ACC112 (cell line): ENCODE data around the gene LHFPL3.

ENCODE experiments used
- H2AFZ ChIP-seq: fragments of 200-600 bp; sonication (generic); one replicate; pipeline ENCODE4 v1.6.0; 2017; ENCODE audit warnings: antibody characterized with exemption, low read length; ENCODE audit not compliant: unreplicated experiment
- H3K27ac ChIP-seq: fragments of 200-600 bp; sonication (generic); 2 replicates; pipeline ENCODE4 v1.5.1; 2014; ENCODE audit warnings: low read depth, mild to moderate bottlenecking, antibody characterized with exemption, low read length, moderate library complexity
- H3K27me3 ChIP-seq: fragments of 200-600 bp; sonication (generic); 2 replicates; pipeline ENCODE4 v1.6.1; 2014; ENCODE audit warnings: mild to moderate bottlenecking, antibody characterized with exemption, low read length, moderate library complexity, mixed read lengths; ENCODE audit not compliant: insufficient read depth
- H3K36me3 ChIP-seq: fragments of 200-600 bp; sonication (generic); 2 replicates; pipeline ENCODE4 v1.6.1; 2016; ENCODE audit warnings: mild to moderate bottlenecking, antibody characterized with exemption, low read length, moderate library complexity, mixed read lengths; ENCODE audit not compliant: insufficient read depth
- H3K4me1 ChIP-seq: fragments of 200-600 bp; sonication (generic); one replicate; pipeline ENCODE4 v1.6.1; 2016; ENCODE audit warnings: low read length, mixed read lengths; ENCODE audit not compliant: insufficient read depth, unreplicated experiment, control insufficient read depth
- H3K4me3 ChIP-seq: fragments of 200-600 bp; sonication (generic); 2 replicates; pipeline ENCODE4 v1.5.1; 2014; ENCODE audit warnings: mild to moderate bottlenecking, low read depth, low read length
- H3K79me2 ChIP-seq: fragments of 200-600 bp; sonication (generic); one replicate; pipeline ENCODE4 v1.6.0; 2016; ENCODE audit warnings: low read length; ENCODE audit not compliant: control insufficient read depth, unreplicated experiment, insufficient read depth

LHFPL3 gene

GRCh38 chr7:104371216-104371979, 43.0 kb downstream of the LHFPL3 start:
- H3K79me2 ChIP-seq: no peaks in the 10 kb centered on the region
- no peak overlapping the region for H3K27ac ChIP-seq
- H3K27me3 ChIP-seq: no peaks in the 10 kb centered on the region
- no peaks in the 10 kb centered on the region for H3K36me3 ChIP-seq
- H3K4me1 ChIP-seq: no peaks in the 10 kb centered on the region
- no peak overlapping the region for H3K4me3 ChIP-seq
- no peak overlapping the region for H2AFZ ChIP-seq

GRCh38 chr7:104371980-104372357, 43.6 kb downstream of the LHFPL3 start:
- Histone ChIP-seq H3K36me3 (no peaks in the 10 kb centered on the region), H3K79me2 (no peaks in the 10 kb centered on the region), H2AFZ (no peak overlapping the region), H3K27me3 (no peaks in the 10 kb centered on the region), H3K4me1 (no peaks in the 10 kb centered on the region), H3K4me3 (no peak overlapping the region), H3K27ac (no peak overlapping the region)

GRCh38 chr7:104382616-104383015, 54.2 kb downstream of the LHFPL3 start:
- Histone ChIP-seq H3K79me2 (no peaks in the 10 kb centered on the region), H3K27me3 (peaks cover 13% of the 10 kb centered on the region), H3K4me3 (no peak overlapping the region), H3K4me1 (no peaks in the 10 kb centered on the region), H2AFZ (no peak overlapping the region), H3K27ac (no peak overlapping the region), H3K36me3 (no peaks in the 10 kb centered on the region)

- Histone ChIP-seq H3K4me3 (no peak overlapping the region), H2AFZ (no peak overlapping the region), H3K27me3 (no peaks in the 10 kb centered on the region; the same call in 1 of the 2 replicates), H3K36me3 (no peaks in the 10 kb centered on the region), H3K79me2 (no peaks in the 10 kb centered on the region), H3K4me1 (no peaks in the 10 kb centered on the region), H3K27ac (no peak overlapping the region)
These were observed 58.5 kb downstream of the LHFPL3 start for GRCh38 chr7:104386943-104387342.

- Histone ChIP-seq H3K4me1 (no peaks in the 10 kb centered on the region), H3K79me2 (no peaks in the 10 kb centered on the region), H2AFZ (no peak overlapping the region), H3K27me3 (no peaks in the 10 kb centered on the region; the same call in 1 of the 2 replicates), H3K27ac (no peak overlapping the region), H3K36me3 (no peaks in the 10 kb centered on the region), H3K4me3 (no peak overlapping the region)
These were observed 59.8 kb downstream of the LHFPL3 start for GRCh38 chr7:104388222-104388621.

GRCh38 chr7:104395162-104395561, 66.8 kb downstream of the LHFPL3 start:
- Histone ChIP-seq H3K27me3 (no peaks in the 10 kb centered on the region), H3K36me3 (no peaks in the 10 kb centered on the region), H3K4me1 (no peaks in the 10 kb centered on the region)

GRCh38 chr7:104397442-104397841, 69.0 kb downstream of the LHFPL3 start:
- Histone ChIP-seq H2AFZ (no peak overlapping the region), H3K4me3 (no peak overlapping the region), H3K27ac (no peak overlapping the region)

More at GRCh38 chr7:104395162-104395561, 66.8 kb downstream of the LHFPL3 start:
- Histone ChIP-seq H3K4me3 (no peak overlapping the region), H2AFZ (no peak overlapping the region), H3K27ac (no peak overlapping the region), H3K79me2 (no peaks in the 10 kb centered on the region)

GRCh38 chr7:104408371-104408770, 80.0 kb downstream of the LHFPL3 start:
- Histone ChIP-seq H3K79me2 (no peaks in the 10 kb centered on the region), H3K27ac (no peak overlapping the region), H2AFZ (no peak overlapping the region), H3K36me3 (no peaks in the 10 kb centered on the region), H3K27me3 (no peaks in the 10 kb centered on the region), H3K4me1 (no peaks in the 10 kb centered on the region), H3K4me3 (no peak overlapping the region)

More at GRCh38 chr7:104397442-104397841, 69.0 kb downstream of the LHFPL3 start:
- Histone ChIP-seq H3K4me1 (no peaks in the 10 kb centered on the region), H3K27me3 (no peaks in the 10 kb centered on the region), H3K79me2 (no peaks in the 10 kb centered on the region), H3K36me3 (no peaks in the 10 kb centered on the region)

- H2AFZ ChIP-seq: no peak overlapping the region
- H3K27me3 ChIP-seq: peaks cover 11% of the 10 kb centered on the region
These were observed 82.3 kb downstream of the LHFPL3 start for GRCh38 chr7:104410742-104411141.

GRCh38 chr7:104412911-104413310, 84.5 kb downstream of the LHFPL3 start:
- H2AFZ ChIP-seq: no peak overlapping the region
- no peak overlapping the region for H3K4me3 ChIP-seq
- no peaks in the 10 kb centered on the region for H3K36me3 ChIP-seq
- H3K27ac ChIP-seq: no peak overlapping the region
- no peaks in the 10 kb centered on the region for H3K79me2 ChIP-seq
- peaks cover 11% of the 10 kb centered on the region for H3K27me3 ChIP-seq
- no peaks in the 10 kb centered on the region for H3K4me1 ChIP-seq

More at GRCh38 chr7:104410742-104411141, 82.3 kb downstream of the LHFPL3 start:
- Histone ChIP-seq H3K4me3 (no peak overlapping the region), H3K27ac (no peak overlapping the region), H3K79me2 (no peaks in the 10 kb centered on the region), H3K36me3 (no peaks in the 10 kb centered on the region), H3K4me1 (no peaks in the 10 kb centered on the region)

GRCh38 chr7:104414216-104414615, 85.8 kb downstream of the LHFPL3 start:
- H3K27me3 ChIP-seq: peaks cover 11% of the 10 kb centered on the region
- no peak overlapping the region for H3K27ac ChIP-seq
- H3K36me3 ChIP-seq: no peaks in the 10 kb centered on the region
- no peaks in the 10 kb centered on the region for H3K4me1 ChIP-seq
- no peaks in the 10 kb centered on the region for H3K79me2 ChIP-seq
- H3K4me3 ChIP-seq: no peak overlapping the region
- H2AFZ ChIP-seq: no peak overlapping the region
